ENCODE results near the gene FMN2. TPM values are rescaled to one million over a fixed set of nuclear protein-coding genes. Genes with fewer than 3 reads are reported as not detected.

The FMN2 gene
- not detected in 2 replicates for total RNA-seq

GRCh38 chr1:240091614-240092300, at the start of gene FMN2:
Gene FMN2, plus strand, starts transcription at chr1:240091883. Its CDS starts 227 bp downstream, at chr1:240092110.

Measured in airway epithelial cell (primary cell).